GM12878 (cell line): ENCODE measurements around the gene ASH1L. TPM values are rescaled to one million over a fixed set of nuclear protein-coding genes. Genes with fewer than 3 reads are reported as not detected.
"Not testable (repeated sequence)": the region's sequence is repeated elsewhere in the genome, so short reads cannot be mapped to it uniquely, and the experiment has no call there.

Source experiments
- ATAC-seq: fragments of 200-7000 bp; cut with Tn5 transposase; 3 replicates; pipeline ENCODE4 v1.9.1; 2020; ENCODE audit warnings: mild to moderate bottlenecking, moderate library complexity
- BruUV-seq: library from RNA; stranded (reverse); fragments of 400-500 nt; replicated peaks from 2 replicates; lab custom pipeline; 2021; lab: Mats Ljungman, UMichigan
- CTCF ChIA-PET: fragments of 300-600 bp; sonication (Branson Sonifier 250); formaldehyde crosslinking; extraction: SDS; loops from one replicate; lab custom pipeline; 2021; ENCODE audit warnings: inconsistent platforms; lab: Yijun Ruan, JAX
- POLR2A ChIA-PET: fragments of 350-600 bp; formaldehyde crosslinking; extraction: SDS; loops from one replicate; lab custom pipeline; 2021; ENCODE audit warnings: inconsistent platforms; lab: Charles Lee
- RAD21 ChIA-PET: fragments of 300-600 bp; sonication (Branson Sonifier 250); formaldehyde crosslinking; loops from one replicate; lab custom pipeline; 2023; ENCODE audit warnings: antibody characterized with exemption; ENCODE audit not compliant: unreplicated experiment; lab: Charles Lee
- SMC1A ChIA-PET: fragments of 300-600 bp; sonication (Branson Sonifier 250); formaldehyde crosslinking; loops from one replicate; lab custom pipeline; 2023; ENCODE audit not compliant: unreplicated experiment, uncharacterized antibody; lab: Charles Lee
- DNase-seq: peaks from one replicate; pipeline ENCODE4 v3.0.0-alpha.2; 2011; ENCODE audit warnings: low read depth, low spot score
- FAIRE-seq: peaks from 3 replicates; lab custom pipeline; 2011; peaks lifted over from hg19 to GRCh38; lab: Jason Lieb, UNC
- H2AFZ ChIP-seq: 2 replicates; pipeline ENCODE4 v1.6.0; 2011; ENCODE audit warnings: low read depth, low read length, control low read depth; ENCODE audit not compliant: control insufficient read depth
- H3K27ac ChIP-seq: 2 replicates; pipeline ENCODE4 v1.5.1; 2011; ENCODE audit warnings: control low read depth; ENCODE audit not compliant: control insufficient read depth, insufficient read depth
- H3K27me3 ChIP-seq, 2 experiments: replicated peaks in 1 of 2; 2 replicates each; pipeline versions ENCODE4 v1.6.0 to v1.6.1; 2011; ENCODE audit warnings: low read length in 1 of 2; ENCODE audit not compliant: control insufficient read depth in 2 of 2, insufficient read depth in 2 of 2
- H3K36me3 ChIP-seq, 2 experiments: 2 replicates each; pipeline ENCODE4 v1.5.1; 2011; ENCODE audit warnings: low read length in 1 of 2; ENCODE audit not compliant: control insufficient read depth in 2 of 2, insufficient read depth in 2 of 2
- H3K4me1 ChIP-seq: 2 replicates; pipeline ENCODE4 v1.6.1; 2011; ENCODE audit warnings: mild to moderate bottlenecking, low read length, moderate library complexity, mixed read lengths; ENCODE audit not compliant: control insufficient read depth, insufficient read depth
- H3K4me2 ChIP-seq: 2 replicates; pipeline ENCODE4 v1.6.0; 2011; ENCODE audit warnings: control low read depth; ENCODE audit not compliant: control insufficient read depth, insufficient read depth
- H3K4me3 ChIP-seq: fragments of 200-600 bp; sonication (generic); 2 replicates; pipeline ENCODE4 v1.5.1; 2016
- H3K79me2 ChIP-seq: 2 replicates; pipeline ENCODE4 v1.6.0; 2011; ENCODE audit warnings: low read length; ENCODE audit not compliant: control insufficient read depth, insufficient read depth
- H3K9ac ChIP-seq: 2 replicates; pipeline ENCODE4 v1.8.0; 2011; ENCODE audit warnings: low read length, control low read depth, mixed read lengths; ENCODE audit not compliant: control insufficient read depth, insufficient read depth
- H3K9me3 ChIP-seq: replicated peaks from 3 replicates; pipeline ENCODE4 v1.5.1; 2011; ENCODE audit warnings: mild to moderate bottlenecking, low read length; ENCODE audit not compliant: control insufficient read depth, insufficient read depth
- H4K20me1 ChIP-seq: 2 replicates; pipeline ENCODE4 v1.6.0; 2011; ENCODE audit not compliant: control insufficient read depth, insufficient read depth
- WGBS: methylation state at CpG from one replicate; pipeline ENCODE4 v1.1.6; 2016; ENCODE audit warnings: low lambda C conversion rate; ENCODE audit not compliant: insufficient replicate concordance, insufficient coverage; ENCODE audit errors: missing lambda C conversion rate; 5-methylcytosine and 5-hydroxymethylcytosine counted together
- in situ Hi-C: fragments of 300-500 bp; cut with MboI; formaldehyde crosslinking; loops from 9 replicates; pipeline ENCODE4 v1.14.3; 2018; ENCODE audit warnings: mixed read lengths
- intact Hi-C: fragments of 100-400 bp; cut with micrococcal nuclease; formaldehyde crosslinking; loops from one replicate; pipeline ENCODE4 v1.14.2; 2022; ENCODE audit not compliant: unreplicated experiment
- polyA plus RNA-seq, 11 experiments: library from polyadenylated mRNA; depleted of rRNA in 4 of 11; unstranded in 6 of 11; stranded (reverse) in 5 of 11; fragments of >200 nt; fragmentation: Nextera tagmentation in 4 of 11; fragmentation: Illumina TruSeq in 1 of 11; extraction: Ambion mirVana in 4 of 11; extraction: Trizol in 1 of 11; gene quantifications; 1 replicate in 1 of 11; 2 replicates in 10 of 11; pipeline versions ENCODE4 v1.2.1 to v1.2.3, GENCODE V29; 2011 to 2016; ENCODE audit warnings: inconsistent platforms in 2 of 11, missing spikeins in 2 of 11, low read depth in 1 of 11
- total RNA-seq, 4 experiments: library from RNA; depleted of rRNA in 3 of 4; stranded (reverse); fragments of >200 nt in 3 of 4; fragmentation: Illumina TruSeq in 1 of 4; extraction: Trizol in 1 of 4; gene quantifications; 2 replicates each; pipeline versions ENCODE4 v1.2.1 to v1.2.3, GENCODE V29; 2013 to 2021

The ASH1L gene
- total and polyA plus RNA-seq, 10 of the 15 experiments (the other 5 are each of a cell fraction or from before 2014, with no cell fraction given), result 1.7 to 23.9 (median 16.6) TPM

- 100% methylated on average over 1 of the region's 3 CpGs for WGBS
- H3K4me2 ChIP-seq, H3K27ac ChIP-seq, BruUV-seq, H2AFZ ChIP-seq, POLR2A ChIA-PET, H4K20me1 ChIP-seq, H3K9ac ChIP-seq, H3K9me3 ChIP-seq, CTCF ChIA-PET, DNase-seq, ATAC-seq, intact Hi-C loops, H3K27me3 ChIP-seq, H3K36me3 ChIP-seq, H3K4me3 ChIP-seq, FAIRE-seq, in situ Hi-C loops, H3K79me2 ChIP-seq, RAD21 ChIA-PET, H3K4me1 ChIP-seq: not testable (repeated sequence)
- SMC1A ChIA-PET, result interaction anchor here (1.0 kb wide), 1 partner anchor 18 kb away, joined by 3 read pairs; no protein-coding TSS in a partner anchor
These were observed 26.7 kb upstream of the ASH1L start for GRCh38 chr1:155589282-155589681.

- RAD21 ChIA-PET, in situ Hi-C loops, BruUV-seq, intact Hi-C loops, H3K9me3 ChIP-seq, H3K27ac ChIP-seq, H3K27me3 ChIP-seq, H3K9ac ChIP-seq, H3K4me1 ChIP-seq, H4K20me1 ChIP-seq, H2AFZ ChIP-seq, FAIRE-seq, ATAC-seq, H3K36me3 ChIP-seq, H3K4me2 ChIP-seq, DNase-seq, H3K4me3 ChIP-seq, H3K79me2 ChIP-seq: not testable (repeated sequence)
- ChIA-PET POLR2A (interaction anchor here (0.6 kb wide), 1 partner anchor 781 kb away, joined by 4 read pairs; no protein-coding TSS in a partner anchor), SMC1A (interaction anchor here (0.8 to 1.2 kb wide), 2 partner anchors 15 to 336 kb away, joined by 3 read pairs; no protein-coding TSS in a partner anchor), CTCF (interaction anchor here (2.1 kb wide), 1 partner anchor 80 kb away, joined by 7 read pairs; no protein-coding TSS in a partner anchor)
- 83% methylated on average over 6 of the region's 6 CpGs for WGBS
These were observed 21.2 kb upstream of the ASH1L start for GRCh38 chr1:155583846-155584245.

DNA sequence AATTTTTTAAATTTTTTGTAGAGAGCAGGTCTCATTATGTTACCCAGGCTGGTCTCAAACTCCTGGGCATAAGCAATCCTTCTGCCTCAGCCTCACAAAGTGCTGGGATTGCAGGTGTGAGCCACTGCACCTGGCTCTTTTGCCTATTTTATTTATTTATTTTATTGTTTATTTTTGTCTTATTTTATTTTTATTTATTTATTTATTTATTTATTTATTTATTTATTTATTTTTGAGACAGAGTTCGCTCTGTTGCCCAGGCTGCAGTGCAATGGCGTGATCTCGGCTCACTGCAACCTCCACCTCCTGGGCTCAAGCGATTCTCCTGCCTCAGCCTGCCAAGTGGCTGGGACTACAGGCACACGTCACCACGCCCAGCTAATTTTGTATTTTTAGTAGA, 13.0 kb upstream of the ASH1L start:
- DNase-seq, H4K20me1 ChIP-seq, H3K27ac ChIP-seq, ATAC-seq, H3K27me3 ChIP-seq, SMC1A ChIA-PET, H3K36me3 ChIP-seq, H3K9ac ChIP-seq, H3K4me1 ChIP-seq, BruUV-seq, intact Hi-C loops, H3K4me2 ChIP-seq, POLR2A ChIA-PET, FAIRE-seq, RAD21 ChIA-PET, H3K9me3 ChIP-seq, in situ Hi-C loops, H2AFZ ChIP-seq, H3K4me3 ChIP-seq, H3K79me2 ChIP-seq: not testable (repeated sequence)
- CTCF ChIA-PET, result interaction anchor here (0.8 kb wide), 1 partner anchor 113 kb away, joined by 5 read pairs; no protein-coding TSS in a partner anchor
- WGBS, result 93% methylated on average over 6 of the region's 6 CpGs
